Right renal pelvis (tissue), 4 donors: Measurements from ENCODE around the gene GJB2. TPM values are rescaled to one million over a fixed set of nuclear protein-coding genes. Genes with fewer than 3 reads are reported as not detected.

Experiments
- DNase-seq, 4 donors: peaks; one replicate each; pipeline ENCODE4 v3.0.0-alpha.2; 2013; ENCODE audit warnings: low read depth in 4 of 4, low spot score in 3 of 4, missing footprints in 1 of 4
- polyA plus RNA-seq, 4 donors: library from polyadenylated mRNA; unstranded; fragments of 120-200 nt; gene quantifications; one replicate each; pipeline ENCODE4 v1.2.1, GENCODE V29; 2013; ENCODE audit not compliant: insufficient read length in 4 of 4

GJB2 gene
- polyA plus RNA-seq, 4 donors = 3.3 to 5.6 (median 4.8) TPM

DNA sequence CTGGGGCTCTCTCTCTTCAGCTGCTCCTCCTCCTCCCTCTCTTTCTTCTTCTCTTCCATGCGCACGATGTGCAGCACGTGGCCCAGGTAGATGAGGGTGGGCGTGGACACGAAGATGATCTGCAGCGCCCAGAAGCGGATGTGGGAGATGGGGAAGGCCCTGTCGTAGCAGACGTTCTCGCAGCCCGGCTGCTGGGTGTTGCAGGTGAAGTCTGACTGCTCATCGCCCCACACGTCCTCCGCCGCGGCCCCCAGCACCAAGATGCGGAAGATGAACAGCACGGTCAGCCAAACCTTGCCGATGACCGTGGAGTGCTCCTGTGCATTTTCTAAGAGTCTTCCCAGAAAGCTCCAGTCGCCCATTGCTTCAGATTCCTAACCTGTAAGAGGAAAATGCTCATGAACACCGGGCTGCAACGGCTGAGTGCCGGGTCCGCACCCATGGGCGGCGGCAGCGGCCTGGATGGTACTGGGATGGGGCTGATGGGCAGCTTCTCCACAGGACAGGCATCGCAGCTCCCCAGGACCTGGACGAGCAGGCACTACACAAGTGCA, 49.7 kb downstream of the GJB2 start:
- DNase-seq = no peak

- DNase-seq = no peak
Observed at GRCh38 chr13:20142023-20142926, 50.5 kb downstream of the GJB2 start.

GRCh38 chr13:20141238-20142022, 51.3 kb downstream of the GJB2 start:
- DNase-seq = no peak

- DNase-seq = no peak
Observed at GRCh38 chr13:20140487-20140886, 52.3 kb downstream of the GJB2 start.

DNA sequence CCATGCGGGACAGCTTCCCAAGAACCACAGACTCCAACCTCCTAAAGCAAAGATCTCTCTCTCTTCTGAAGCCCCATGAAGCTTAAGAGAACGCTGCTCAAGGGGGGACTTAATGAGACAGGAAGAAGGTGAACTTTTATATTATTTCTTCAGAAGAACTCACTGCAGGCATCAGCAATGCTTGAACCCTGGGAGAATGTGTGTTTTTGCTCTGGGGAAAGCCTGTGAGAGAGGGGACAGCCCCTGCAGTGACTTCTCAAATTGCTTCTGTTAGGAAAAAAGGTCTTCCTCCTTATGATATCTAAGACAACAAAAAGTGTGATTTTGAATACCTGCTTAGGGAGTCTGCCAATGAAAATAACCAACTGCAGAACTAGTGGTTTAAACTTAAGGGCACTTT, 54.9 kb downstream of the GJB2 start:
- DNase-seq = no peak

Other genes with a start within 250 kb of the GJB2 start
- 100 to 1,000 TPM in 3 of 4 donors, 10 to 100 TPM in 1; 90.8 to 125 (median 118) TPM for gene ZMYM2, start 234.2 kb downstream of the GJB2 start, polyA plus RNA-seq
- gene GJA3, start 31.9 kb downstream of the GJB2 start, polyA plus RNA-seq = 10 to 100 TPM; 13.6 to 15.6 (median 14.4) TPM
- 1 to 10 TPM; 2.3 to 5.4 (median 4.1) TPM for gene GJB6, start 39.4 kb upstream of the GJB2 start, polyA plus RNA-seq